Spleen (tissue), 11 donors: Measurements from ENCODE around the gene GNL3. TPM values are rescaled to one million over a fixed set of nuclear protein-coding genes. Genes with fewer than 3 reads are reported as not detected.

Source experiments
- DNase-seq: peaks from one replicate; pipeline ENCODE4 v3.0.0-alpha.2; 2020
- H3K27ac ChIP-seq, 8 donors: fragments of 200-600 bp; sonication (generic) in 7 of 8; 1 replicate in 4 of 8; 2 replicates in 4 of 8; pipeline versions ENCODE4 v1.5.0 to v1.8.0; 2016 to 2021; ENCODE audit warnings: inconsistent platforms in 4 of 8, mild to moderate bottlenecking in 4 of 8, moderate library complexity in 1 of 8
- H3K27me3 ChIP-seq, 7 donors: fragments of 200-600 bp; sonication (generic) in 6 of 7; replicated peaks in 1 of 7; 1 replicate in 4 of 7; 2 replicates in 3 of 7; pipeline versions ENCODE4 v1.5.0 to v1.8.0; 2016 to 2021; ENCODE audit warnings: inconsistent platforms in 3 of 7, mild to moderate bottlenecking in 1 of 7
- H3K36me3 ChIP-seq, 6 donors: fragments of 200-600 bp; sonication (generic) in 5 of 6; 1 replicate in 4 of 6; 2 replicates in 2 of 6; pipeline versions ENCODE4 v1.5.0 to v1.8.0; 2016 to 2021; ENCODE audit warnings: inconsistent platforms in 2 of 6
- H3K4me1 ChIP-seq, 6 donors: fragments of 200-600 bp; sonication (generic) in 5 of 6; 1 replicate in 3 of 6; 2 replicates in 3 of 6; pipeline versions ENCODE4 v1.5.0 to v1.8.0; 2016 to 2021; ENCODE audit warnings: inconsistent platforms in 3 of 6
- H3K4me3 ChIP-seq, 8 donors: fragments of 200-600 bp; sonication (generic) in 7 of 8; 1 replicate in 4 of 8; 2 replicates in 4 of 8; pipeline versions ENCODE4 v1.5.0 to v1.8.0; 2016 to 2021; ENCODE audit warnings: inconsistent platforms in 4 of 8, mild to moderate bottlenecking in 4 of 8, moderate library complexity in 2 of 8
- H3K9me3 ChIP-seq, 8 donors: fragments of 200-600 bp; sonication (generic) in 7 of 8; 1 replicate in 4 of 8; 2 replicates in 4 of 8; pipeline versions ENCODE4 v1.5.0 to v1.8.0; 2016 to 2021; ENCODE audit warnings: inconsistent platforms in 4 of 8
- POLR2A ChIP-seq, 3 donors: fragments of 450-650 bp; IDR thresholded peaks; one replicate each; pipeline ENCODE4 v1.5.1; 2017; ENCODE audit warnings: antibody characterized with exemption in 3 of 3, mild to moderate bottlenecking in 1 of 3
- POLR2AphosphoS5 ChIP-seq, 3 donors: sonication (generic); formaldehyde crosslinking; IDR thresholded peaks; one replicate each; pipeline ENCODE4 v1.5.1; 2017; ENCODE audit warnings: antibody characterized with exemption in 3 of 3
- WGBS, 5 donors: extraction: QIAGEN DNeasy Blood & Tissue Kit in 3 of 5; methylation state at CpG; one replicate each; pipeline versions ENCODE4 v1.1.5 to v1.1.7; 2013 to 2018; 5-methylcytosine and 5-hydroxymethylcytosine counted together
- intact Hi-C: fragments of 100-400 bp; cut with DNase I; formaldehyde crosslinking; loops from one replicate; pipeline ENCODE4 v1.15.0; 2023; ENCODE audit warnings: low total_unique reads
- polyA plus RNA-seq, 3 donors: library from polyadenylated mRNA; stranded (reverse); fragments of 200-250 nt; gene quantifications; one replicate each; pipeline ENCODE4 v1.2.1, GENCODE V29; 2013
- total RNA-seq, 7 donors: library from RNA; depleted of rRNA in 3 of 7; stranded (reverse); fragments of >200 nt in 3 of 7; fragmentation: NEBNext Ultra II Directional in 4 of 7; extraction: Animal tissue kit (Norgen Biotek cat#: 25700) in 4 of 7; gene quantifications; one replicate each; pipeline versions ENCODE4 v1.1.0 to v1.2.1, GENCODE V29; 2016 to 2021
- TF ChIP-seq, protein P1 (sequence below), 11 experiments: fragments of 200-600 bp in 7 of 11; fragments of 450-650 bp in 4 of 11; sonication (generic) in 4 of 11; IDR thresholded peaks in 8 of 11; conservative IDR thresholded peaks in 3 of 11; 1 replicate in 7 of 11; 2 replicates in 4 of 11; pipeline versions ENCODE4 v1.4.0 to v1.8.0; 2016 to 2021; ENCODE audit warnings: antibody characterized with exemption in 11 of 11, inconsistent platforms in 4 of 11, mild to moderate bottlenecking in 1 of 11
- donor health status: healthy with polysubstance abuse.
- donor health status: DM: no; HTN: no; CAD: no; lungs with moderate emphysema.
- donor health status: DM: no; HTN: no; CAD: no.
- donor health status: Bipolar disorder and iron deficiency.
- donor health status: healthy.
- donor health status: DM: no; HTN: no; CAD: no.
- donor health status: DM: yes; HTN: yes; CAD: no.

The GNL3 gene
- total and polyA plus RNA-seq, 10 donors, result 49.8 to 87.8 (median 67.7) TPM

DNA sequence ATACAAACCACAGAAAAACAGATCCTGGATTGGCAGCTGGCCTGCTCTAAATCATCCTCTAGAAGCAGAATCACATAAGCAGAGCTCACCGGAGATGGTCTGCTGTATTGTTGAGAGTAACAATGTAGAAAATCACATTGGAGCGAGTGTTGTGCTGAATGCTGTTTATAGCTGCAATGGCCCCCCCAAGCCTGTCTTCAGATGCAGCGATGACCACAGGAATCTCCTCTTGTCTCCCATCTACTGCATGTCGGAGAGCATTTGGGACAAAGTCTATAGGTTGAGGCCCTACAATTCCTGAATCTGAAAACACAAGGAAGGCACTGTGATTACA lies 11.8 kb downstream of the GNL3 start:
- Histone ChIP-seq H3K27ac (peak overlapping the region in 3 of 8 donors; percentile 5 to 64 (median 37)), H3K36me3 (peaks cover 0 to 76% (median 55%) of the 10 kb centered on the region in 6 donors), H3K4me1 (peaks cover 0 to 29% (median 0%) of the 10 kb centered on the region in 6 donors), H3K4me3 (no peak overlapping the region), H3K9me3 (no peaks in the 10 kb centered on the region), H3K27me3 (no peaks in the 10 kb centered on the region)
- TF ChIP-seq POLR2A (IDR thresholded peaks at IDR 0.05) (no peak), POLR2AphosphoS5 (IDR thresholded peaks at IDR 0.05) (no peak)
- TF ChIP-seq, protein P1, sequence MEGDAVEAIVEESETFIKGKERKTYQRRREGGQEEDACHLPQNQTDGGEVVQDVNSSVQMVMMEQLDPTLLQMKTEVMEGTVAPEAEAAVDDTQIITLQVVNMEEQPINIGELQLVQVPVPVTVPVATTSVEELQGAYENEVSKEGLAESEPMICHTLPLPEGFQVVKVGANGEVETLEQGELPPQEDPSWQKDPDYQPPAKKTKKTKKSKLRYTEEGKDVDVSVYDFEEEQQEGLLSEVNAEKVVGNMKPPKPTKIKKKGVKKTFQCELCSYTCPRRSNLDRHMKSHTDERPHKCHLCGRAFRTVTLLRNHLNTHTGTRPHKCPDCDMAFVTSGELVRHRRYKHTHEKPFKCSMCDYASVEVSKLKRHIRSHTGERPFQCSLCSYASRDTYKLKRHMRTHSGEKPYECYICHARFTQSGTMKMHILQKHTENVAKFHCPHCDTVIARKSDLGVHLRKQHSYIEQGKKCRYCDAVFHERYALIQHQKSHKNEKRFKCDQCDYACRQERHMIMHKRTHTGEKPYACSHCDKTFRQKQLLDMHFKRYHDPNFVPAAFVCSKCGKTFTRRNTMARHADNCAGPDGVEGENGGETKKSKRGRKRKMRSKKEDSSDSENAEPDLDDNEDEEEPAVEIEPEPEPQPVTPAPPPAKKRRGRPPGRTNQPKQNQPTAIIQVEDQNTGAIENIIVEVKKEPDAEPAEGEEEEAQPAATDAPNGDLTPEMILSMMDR (IDR thresholded peaks at IDR 0.05 in 8 of 11, conservative IDR thresholded peaks at IDR 0.05 in 3 of 11), result no peak
- DNase-seq, result no peak
- intact Hi-C loops, result no loop called here
- WGBS, 5 donors, result 95 to 98% (median 96%) methylated on average over 4 of the region's 4 CpGs

DNA sequence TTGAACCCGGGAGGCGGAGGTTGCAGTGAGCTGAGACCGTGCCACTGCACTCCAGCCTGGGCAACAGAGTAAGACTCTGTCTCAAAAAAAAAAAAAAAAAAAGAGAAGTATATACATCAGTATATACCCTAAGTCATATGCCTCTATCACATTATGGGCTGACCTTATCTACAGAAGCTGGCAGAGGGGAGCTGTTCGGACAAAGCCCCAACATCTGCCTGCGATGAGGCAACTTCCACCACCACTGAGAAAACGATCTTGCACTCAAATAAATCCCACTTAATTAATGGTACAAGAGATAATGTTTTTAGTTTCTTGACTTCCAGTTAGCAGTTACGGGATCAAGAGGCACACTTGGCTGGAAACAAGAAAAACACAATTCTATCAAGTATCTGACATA lies 17.5 kb downstream of the GNL3 start:
- 78 to 94% (median 90%) methylated on average over 7 of the region's 7 CpGs for WGBS, 5 donors
- Histone ChIP-seq H3K27ac (no peak overlapping the region), H3K27me3 (no peaks in the 10 kb centered on the region), H3K4me1 (peaks cover 30 to 61% (median 36%) of the 10 kb centered on the region in 6 donors), H3K9me3 (no peaks in the 10 kb centered on the region), H3K4me3 (no peak overlapping the region), H3K36me3 (peaks cover 0 to 27% (median 13%) of the 10 kb centered on the region in 6 donors)
- intact Hi-C loops, result no loop called here
- no peak for DNase-seq
- TF ChIP-seq, protein P1 (IDR thresholded peaks at IDR 0.05 in 8 of 11, conservative IDR thresholded peaks at IDR 0.05 in 3 of 11), result no peak
- TF ChIP-seq POLR2A (IDR thresholded peaks at IDR 0.05) (no peak), POLR2AphosphoS5 (IDR thresholded peaks at IDR 0.05) (no peak)

DNA sequence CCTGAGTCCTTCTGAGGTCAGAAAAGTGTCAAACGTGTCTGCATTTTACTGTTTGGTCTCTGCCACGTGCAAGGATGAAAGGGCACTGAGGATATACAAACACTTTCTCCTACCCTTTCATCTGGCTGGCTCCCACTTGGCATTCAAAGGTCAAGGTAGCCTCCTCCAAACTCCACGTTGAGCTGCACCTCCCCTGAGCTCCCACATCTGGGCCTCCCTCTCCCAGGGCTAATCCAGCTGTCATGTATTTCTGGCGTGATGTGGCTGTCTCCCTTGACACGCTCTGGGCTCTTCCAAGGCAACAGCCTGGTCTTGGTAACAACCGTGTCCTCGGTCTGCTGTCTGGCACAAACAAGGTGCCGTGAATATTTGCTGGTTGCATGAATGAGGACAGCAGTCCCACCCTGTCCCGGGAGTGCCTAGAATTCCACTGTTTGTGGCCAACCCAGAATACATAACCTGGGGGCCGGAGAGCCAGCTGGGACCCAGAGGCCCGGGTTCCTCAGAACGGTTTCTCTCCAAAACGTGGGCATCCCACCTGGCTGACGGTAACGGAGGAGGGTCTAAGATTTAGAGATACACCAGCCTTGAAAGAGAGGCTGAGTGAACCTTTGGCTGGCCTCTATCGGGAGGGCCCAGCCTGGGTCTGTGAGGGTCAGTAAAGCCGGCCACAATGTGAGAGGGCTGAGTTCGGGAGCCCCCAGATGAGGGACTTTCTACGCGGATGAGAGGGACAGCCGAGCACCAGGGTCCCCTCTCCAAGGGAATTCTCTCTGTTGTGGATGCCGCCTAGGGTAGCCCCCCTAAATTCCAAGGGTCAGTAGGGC lies 19.0 kb downstream of the GNL3 start:
- Histone ChIP-seq H3K4me1 (peaks cover 30 to 75% (median 38%) of the 10 kb centered on the region in 6 donors), H3K27ac (peak overlapping the region; percentile 84 to 96 (median 94)), H3K27me3 (no peaks in the 10 kb centered on the region), H3K4me3 (peak overlapping the region; percentile 92 to 100 (median 100)), H3K36me3 (peaks cover 0 to 27% (median 13%) of the 10 kb centered on the region in 6 donors), H3K9me3 (no peaks in the 10 kb centered on the region)
- WGBS, 5 donors, result 2 to 19% (median 7%) methylated on average over 5 to 22 of the region's 22 CpGs
- intact Hi-C loops, result no loop called here
- no peak for TF ChIP-seq POLR2A (IDR thresholded peaks at IDR 0.05)
- TF ChIP-seq POLR2AphosphoS5 (IDR thresholded peaks at IDR 0.05), result no peak
- TF ChIP-seq, protein P1 (IDR thresholded peaks at IDR 0.05 in 8 of 11, conservative IDR thresholded peaks at IDR 0.05 in 3 of 11), result no peak
- DNase-seq, result no peak

DNA sequence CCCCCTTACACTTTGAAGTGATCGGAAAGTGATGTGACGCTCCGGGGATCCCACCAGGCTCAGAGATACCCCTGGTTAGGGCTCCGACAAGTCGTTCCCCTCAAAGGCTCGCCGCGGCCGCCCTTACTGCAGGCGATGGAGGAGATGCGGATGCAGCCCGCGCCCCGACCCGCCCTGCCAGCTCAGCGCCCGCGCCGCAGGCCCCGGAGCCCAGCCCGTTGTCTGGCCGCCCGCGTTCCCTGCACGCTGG lies 19.5 kb downstream of the GNL3 start:
- Histone ChIP-seq H3K9me3 (no peaks in the 10 kb centered on the region), H3K4me1 (peaks cover 30 to 80% (median 38%) of the 10 kb centered on the region in 6 donors), H3K27me3 (no peaks in the 10 kb centered on the region), H3K27ac (peak overlapping the region; percentile 84 to 96 (median 94)), H3K4me3 (peak overlapping the region; percentile 92 to 100 (median 100)), H3K36me3 (peaks cover 0 to 29% (median 13%) of the 10 kb centered on the region in 6 donors)
- no peak for DNase-seq
- WGBS, 5 donors, result 1% methylated on average over 20 to 25 of the region's 25 CpGs; no CpG with 5 or more reads in 1 of the 5 donors
- TF ChIP-seq, protein P1 (IDR thresholded peaks at IDR 0.05 in 8 of 11, conservative IDR thresholded peaks at IDR 0.05 in 3 of 11), result no peak
- TF ChIP-seq POLR2AphosphoS5 (IDR thresholded peaks at IDR 0.05), result no peak
- TF ChIP-seq POLR2A (IDR thresholded peaks at IDR 0.05), result no peak
- intact Hi-C loops, result no loop called here
